PFSK-1 (cell line): ENCODE data around the gene GGTA1.

ENCODE experiments used
- FOXP2 ChIP-seq: optimal IDR thresholded peaks from 2 replicates; pipeline ENCODE3; 2011; ENCODE audit warnings: borderline replicate concordance, control low read depth, inconsistent platforms; ENCODE audit not compliant: insufficient read depth; ENCODE audit errors: extremely low read length, extremely low read depth
- POLR2AphosphoS5 ChIP-seq: IDR thresholded peaks from 2 replicates; pipeline ENCODE4 v1.6.1; 2012; ENCODE audit warnings: low read depth, mild to moderate bottlenecking, control low read depth, low read length, moderate library complexity
- SIN3A ChIP-seq: IDR thresholded peaks from 2 replicates; pipeline ENCODE4 v1.6.1; 2012; ENCODE audit warnings: mild to moderate bottlenecking, low read length, moderate library complexity, borderline replicate concordance; ENCODE audit not compliant: insufficient read depth
- TAF1 ChIP-seq: IDR thresholded peaks from 2 replicates; pipeline ENCODE4 v1.6.1; 2012; ENCODE audit warnings: low read length, control low read depth, borderline replicate concordance; ENCODE audit not compliant: insufficient read depth
- TF ChIP-seq, protein P1 (sequence below), 2 experiments: IDR thresholded peaks; 2 replicates each; pipeline versions ENCODE4 v1.6.1 to v1.8.0; 2011 to 2012; ENCODE audit warnings: low read depth in 2 of 2, low read length in 2 of 2, control low read depth in 1 of 2, inconsistent platforms in 1 of 2, mild to moderate bottlenecking in 1 of 2, moderate library complexity in 1 of 2; ENCODE audit not compliant: insufficient read depth in 1 of 2

DNA sequence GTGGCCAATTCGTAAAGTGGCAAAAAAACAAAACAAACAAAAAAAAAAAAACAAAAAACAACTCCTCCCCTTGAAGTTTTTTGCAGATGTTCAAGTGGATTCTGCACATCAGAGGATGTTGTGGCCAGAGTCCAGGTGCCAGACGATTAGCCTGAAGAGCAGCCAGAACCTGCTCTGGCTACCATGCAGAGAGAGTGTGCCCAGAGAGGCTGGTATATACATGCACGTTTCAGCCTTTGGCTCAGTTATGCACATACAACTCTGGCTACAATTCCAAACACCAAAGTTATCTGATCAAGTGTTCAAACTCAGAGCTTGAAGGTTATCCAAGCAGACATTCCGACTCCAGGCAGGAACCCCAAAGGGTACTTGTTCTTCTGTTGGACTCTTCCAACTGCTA is 34.7 kb downstream of the GGTA1 start:
- no peak for TF ChIP-seq POLR2AphosphoS5
- TF ChIP-seq SIN3A: no peak
- TF ChIP-seq TAF1: no peak
- TF ChIP-seq, protein P1, sequence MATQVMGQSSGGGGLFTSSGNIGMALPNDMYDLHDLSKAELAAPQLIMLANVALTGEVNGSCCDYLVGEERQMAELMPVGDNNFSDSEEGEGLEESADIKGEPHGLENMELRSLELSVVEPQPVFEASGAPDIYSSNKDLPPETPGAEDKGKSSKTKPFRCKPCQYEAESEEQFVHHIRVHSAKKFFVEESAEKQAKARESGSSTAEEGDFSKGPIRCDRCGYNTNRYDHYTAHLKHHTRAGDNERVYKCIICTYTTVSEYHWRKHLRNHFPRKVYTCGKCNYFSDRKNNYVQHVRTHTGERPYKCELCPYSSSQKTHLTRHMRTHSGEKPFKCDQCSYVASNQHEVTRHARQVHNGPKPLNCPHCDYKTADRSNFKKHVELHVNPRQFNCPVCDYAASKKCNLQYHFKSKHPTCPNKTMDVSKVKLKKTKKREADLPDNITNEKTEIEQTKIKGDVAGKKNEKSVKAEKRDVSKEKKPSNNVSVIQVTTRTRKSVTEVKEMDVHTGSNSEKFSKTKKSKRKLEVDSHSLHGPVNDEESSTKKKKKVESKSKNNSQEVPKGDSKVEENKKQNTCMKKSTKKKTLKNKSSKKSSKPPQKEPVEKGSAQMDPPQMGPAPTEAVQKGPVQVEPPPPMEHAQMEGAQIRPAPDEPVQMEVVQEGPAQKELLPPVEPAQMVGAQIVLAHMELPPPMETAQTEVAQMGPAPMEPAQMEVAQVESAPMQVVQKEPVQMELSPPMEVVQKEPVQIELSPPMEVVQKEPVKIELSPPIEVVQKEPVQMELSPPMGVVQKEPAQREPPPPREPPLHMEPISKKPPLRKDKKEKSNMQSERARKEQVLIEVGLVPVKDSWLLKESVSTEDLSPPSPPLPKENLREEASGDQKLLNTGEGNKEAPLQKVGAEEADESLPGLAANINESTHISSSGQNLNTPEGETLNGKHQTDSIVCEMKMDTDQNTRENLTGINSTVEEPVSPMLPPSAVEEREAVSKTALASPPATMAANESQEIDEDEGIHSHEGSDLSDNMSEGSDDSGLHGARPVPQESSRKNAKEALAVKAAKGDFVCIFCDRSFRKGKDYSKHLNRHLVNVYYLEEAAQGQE (IDR thresholded peaks at IDR 0.05; ENCODE audit: insufficient read depth in 1 of 2, low read depth in 2 of 2, low read length in 2 of 2): no peak
- TF ChIP-seq FOXP2: no peak
